Astrocyte (in vitro differentiated cells and primary cell): ENCODE results near the gene ZNF324B.

Source experiments
- CTCF ChIP-seq: IDR thresholded peaks from 2 replicates; pipeline ENCODE4 v1.5.1; 2011; ENCODE audit warnings: low read depth, mild to moderate bottlenecking, inconsistent platforms, low read length, moderate library complexity; ENCODE audit not compliant: insufficient read depth
- EZH2 ChIP-seq: IDR thresholded peaks from 2 replicates; pipeline ENCODE4 v1.6.1; 2012; ENCODE audit warnings: mild to moderate bottlenecking, low read length, inconsistent platforms; ENCODE audit not compliant: insufficient read depth

DNA sequence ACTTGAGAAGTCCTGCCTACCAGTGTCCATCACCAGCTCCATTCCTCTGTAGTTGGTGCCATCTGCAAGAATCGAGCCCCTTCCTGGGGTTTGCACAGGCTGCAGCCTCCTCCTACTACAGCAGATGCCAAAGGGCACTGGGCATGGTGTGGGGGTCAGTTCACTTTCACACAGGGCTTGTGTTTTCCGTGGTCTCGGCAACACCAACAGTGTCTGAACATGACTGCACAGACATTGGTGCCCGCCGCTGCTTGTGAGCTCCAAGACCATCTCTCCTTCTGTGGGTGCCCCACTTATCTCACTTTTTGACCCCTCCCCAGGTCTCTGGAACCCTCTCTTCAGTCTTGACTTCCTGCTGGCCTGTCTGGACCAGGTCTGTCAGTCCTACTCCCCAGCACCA lies 40.0 kb downstream of the ZNF324B start:
- no peak for TF ChIP-seq CTCF
- no peak for TF ChIP-seq EZH2
